HG02623 (cell line): Measurements from ENCODE around the gene TIMM17A.

Source experiments
- ATAC-seq: cut with Tn5 transposase; IDR thresholded peaks from one replicate; pipeline ENCODE4 v1.9.1; 2021; ENCODE audit warnings: moderate library complexity; ENCODE audit not compliant: unreplicated experiment

The TIMM17A gene

DNA sequence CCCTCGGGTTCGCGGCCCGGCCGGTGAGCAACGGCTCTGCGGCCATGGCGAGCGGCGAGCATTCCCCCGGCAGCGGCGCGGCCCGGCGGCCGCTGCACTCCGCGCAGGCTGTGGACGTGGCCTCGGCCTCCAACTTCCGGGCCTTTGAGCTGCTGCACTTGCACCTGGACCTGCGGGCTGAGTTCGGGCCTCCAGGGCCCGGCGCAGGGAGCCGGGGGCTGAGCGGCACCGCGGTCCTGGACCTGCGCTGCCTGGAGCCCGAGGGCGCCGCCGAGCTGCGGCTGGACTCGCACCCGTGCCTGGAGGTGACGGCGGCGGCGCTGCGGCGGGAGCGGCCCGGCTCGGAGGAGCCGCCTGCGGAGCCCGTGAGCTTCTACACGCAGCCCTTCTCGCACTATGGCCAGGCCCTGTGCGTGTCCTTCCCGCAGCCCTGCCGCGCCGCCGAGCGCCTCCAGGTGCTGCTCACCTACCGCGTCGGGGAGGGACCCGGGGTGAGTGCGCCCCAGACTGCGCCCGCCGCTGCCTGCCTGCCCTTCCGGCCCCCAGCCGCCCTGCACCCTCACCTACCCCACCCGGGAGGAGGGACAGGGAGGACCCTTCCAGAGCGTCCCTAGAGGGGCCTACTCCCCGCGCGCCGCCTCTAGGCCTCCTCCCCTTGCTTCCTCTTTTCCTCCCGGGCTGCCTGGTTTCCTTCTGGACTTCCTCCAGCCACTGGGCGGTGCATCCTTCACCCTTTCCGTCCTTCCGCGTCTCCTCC, 27.5 kb downstream of the TIMM17A start, which contains the start of gene RNPEP:
RNPEP (plus strand) TSS at position 26 of the 757 bp plus-strand sequence; CDS start at position 45, 19 bp downstream.
- peak; percentile 49 for ATAC-seq

DNA sequence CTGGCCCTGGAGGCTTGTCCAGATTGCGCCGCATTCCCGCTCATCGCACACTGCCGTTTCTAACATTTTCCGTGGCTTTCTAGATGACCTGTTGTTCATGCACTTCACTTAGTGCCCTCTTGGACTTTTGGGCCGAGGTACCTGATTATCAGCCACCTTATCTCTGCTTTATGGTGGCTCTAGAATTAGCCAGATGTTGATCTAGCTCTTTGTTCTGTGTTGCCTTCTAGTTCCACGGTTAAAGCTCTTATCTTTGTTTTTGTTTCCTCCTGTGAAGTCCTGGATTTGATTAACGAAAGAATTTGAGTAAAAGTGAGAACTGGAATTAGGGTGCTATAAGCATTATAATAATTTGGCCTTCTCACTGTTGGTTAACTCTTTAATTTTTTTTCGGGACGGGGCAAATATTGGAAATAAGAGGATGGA, 28.1 kb downstream of the TIMM17A start:
- ATAC-seq: no peak

GRCh38 chr1:201984446-201984845, 29.1 kb downstream of the TIMM17A start:
- no peak for ATAC-seq

DNA sequence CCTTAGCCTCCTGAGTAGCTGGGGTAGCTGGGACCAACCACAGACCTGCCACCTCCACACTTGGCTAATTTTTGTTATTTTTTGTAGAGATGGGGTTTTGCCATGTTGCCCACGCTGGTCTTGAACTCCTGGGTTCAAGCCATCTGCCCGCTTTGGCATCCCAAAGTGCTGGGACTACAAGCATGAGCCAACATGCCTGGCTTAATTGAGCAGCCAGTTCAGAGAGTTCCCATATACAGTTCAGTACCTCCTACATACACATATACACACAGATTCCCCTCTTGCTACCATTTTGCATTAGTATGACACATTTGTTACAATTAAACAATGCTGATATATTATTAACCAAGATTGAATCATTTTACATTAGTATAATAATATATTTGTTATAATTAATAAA, 30.1 kb downstream of the TIMM17A start:
- no peak for ATAC-seq

GRCh38 chr1:201988601-201989000, 33.3 kb downstream of the TIMM17A start:
- no peak for ATAC-seq

DNA sequence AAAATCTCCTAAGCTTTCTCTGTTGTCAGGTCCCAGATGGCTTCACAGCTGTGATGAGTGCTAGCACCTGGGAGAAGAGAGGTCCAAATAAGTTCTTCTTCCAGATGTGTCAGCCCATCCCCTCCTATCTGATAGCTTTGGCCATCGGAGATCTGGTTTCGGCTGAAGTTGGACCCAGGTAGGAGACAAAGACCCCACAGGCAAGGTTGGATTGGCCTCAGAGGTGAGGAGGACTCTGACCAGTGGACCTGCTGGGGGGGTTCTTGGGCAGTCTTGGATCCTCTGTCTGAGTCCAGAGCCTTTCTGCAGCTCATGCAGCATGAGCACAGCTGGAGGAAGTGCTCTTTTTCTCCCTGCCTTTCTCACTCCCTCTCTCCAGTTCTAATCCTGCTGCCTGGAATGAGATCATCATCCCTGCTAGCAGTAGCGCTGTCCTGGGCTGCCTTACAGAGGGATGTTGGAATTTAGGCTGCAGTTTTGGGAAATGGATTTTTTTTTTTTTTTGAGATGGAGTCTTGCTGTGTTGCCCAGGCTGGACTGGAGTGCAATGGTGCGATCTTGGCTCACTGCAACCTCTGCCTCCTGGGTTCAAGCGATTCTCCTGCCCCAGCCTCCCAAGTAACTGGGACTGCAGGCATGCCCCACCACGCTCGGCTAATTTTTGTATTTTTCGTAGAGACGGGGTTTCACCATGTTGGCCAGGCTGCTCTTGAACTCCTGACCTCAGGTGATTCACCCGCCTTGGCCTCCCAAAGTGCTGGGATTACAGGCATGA, 34.2 kb downstream of the TIMM17A start:
- no peak for ATAC-seq

DNA sequence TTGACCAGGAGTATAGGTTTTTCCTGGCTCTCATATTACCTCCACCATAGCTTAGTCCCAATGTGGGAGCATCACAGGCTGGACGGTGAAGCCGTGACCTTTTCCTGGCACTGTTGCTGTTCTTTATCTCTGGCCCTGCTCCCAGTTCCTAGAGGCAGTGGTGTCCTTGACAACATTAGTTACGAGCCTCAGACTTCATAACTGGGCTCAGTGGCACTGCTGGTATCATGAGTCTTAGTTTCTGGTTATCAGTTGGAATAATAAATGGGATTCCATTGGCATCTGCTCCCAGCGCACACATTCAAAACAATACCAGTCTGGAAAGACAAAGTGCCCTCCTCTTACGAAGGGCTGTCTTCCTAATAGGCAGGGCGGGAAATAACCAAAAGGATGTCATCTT, 35.1 kb downstream of the TIMM17A start:
- ATAC-seq: no peak

DNA sequence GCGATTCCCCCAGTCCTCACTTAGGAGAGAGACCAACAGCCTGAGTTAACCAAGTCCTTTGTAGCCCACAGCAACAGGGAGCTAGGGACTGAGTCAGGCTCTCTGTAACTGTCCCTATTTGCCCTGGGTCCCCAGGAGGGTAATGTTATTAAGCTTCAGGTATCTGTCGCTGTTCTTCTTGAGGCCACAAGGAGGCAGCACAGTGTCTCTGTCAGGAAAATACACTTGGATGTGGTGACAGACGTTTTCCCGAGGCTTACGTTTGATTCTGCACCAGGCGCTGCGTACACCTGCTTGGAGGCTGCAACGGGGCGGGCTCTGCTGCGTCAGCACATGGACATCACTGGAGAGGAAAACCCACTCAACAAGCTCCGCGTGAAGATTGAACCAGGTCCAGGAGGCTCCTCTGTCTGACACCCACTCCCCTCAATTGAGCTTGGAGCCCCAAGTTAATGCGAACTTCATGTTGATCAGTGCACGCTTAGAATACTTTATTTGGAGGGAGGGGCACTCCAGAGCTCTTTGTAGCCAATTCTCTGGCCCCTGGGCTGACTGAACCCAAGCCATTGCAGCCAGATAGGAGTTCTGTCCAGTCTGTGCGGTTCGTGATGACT, 44.4 kb downstream of the TIMM17A start:
- ATAC-seq: no peak

- no peak for ATAC-seq
Observed at GRCh38 chr1:202002507-202002906, 47.2 kb downstream of the TIMM17A start.

DNA sequence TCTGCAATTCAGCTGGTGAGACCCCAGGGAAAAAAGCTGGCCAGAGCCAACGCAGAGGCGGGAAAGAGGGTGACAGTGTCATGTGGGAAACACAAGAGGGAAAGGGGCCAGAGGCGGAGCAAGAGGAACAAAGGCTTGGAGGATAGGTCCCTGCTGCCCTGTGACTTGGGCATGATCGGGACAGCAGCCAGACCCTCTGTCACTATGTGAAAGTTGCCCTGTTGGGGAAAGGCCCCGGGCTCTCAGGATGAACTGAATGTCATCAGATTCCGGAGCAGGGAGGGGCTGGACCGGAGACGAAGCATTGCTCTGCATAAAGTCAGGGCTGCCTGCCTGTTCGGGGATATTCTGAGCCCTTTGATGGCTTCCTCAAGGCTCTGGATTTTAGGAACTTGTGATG, 49.4 kb downstream of the TIMM17A start:
- ATAC-seq: no peak

- ATAC-seq: no peak
Observed at GRCh38 chr1:202005958-202006357, 50.7 kb downstream of the TIMM17A start.

- ATAC-seq: no peak
Observed at GRCh38 chr1:202007304-202007703, 52.0 kb downstream of the TIMM17A start.

DNA sequence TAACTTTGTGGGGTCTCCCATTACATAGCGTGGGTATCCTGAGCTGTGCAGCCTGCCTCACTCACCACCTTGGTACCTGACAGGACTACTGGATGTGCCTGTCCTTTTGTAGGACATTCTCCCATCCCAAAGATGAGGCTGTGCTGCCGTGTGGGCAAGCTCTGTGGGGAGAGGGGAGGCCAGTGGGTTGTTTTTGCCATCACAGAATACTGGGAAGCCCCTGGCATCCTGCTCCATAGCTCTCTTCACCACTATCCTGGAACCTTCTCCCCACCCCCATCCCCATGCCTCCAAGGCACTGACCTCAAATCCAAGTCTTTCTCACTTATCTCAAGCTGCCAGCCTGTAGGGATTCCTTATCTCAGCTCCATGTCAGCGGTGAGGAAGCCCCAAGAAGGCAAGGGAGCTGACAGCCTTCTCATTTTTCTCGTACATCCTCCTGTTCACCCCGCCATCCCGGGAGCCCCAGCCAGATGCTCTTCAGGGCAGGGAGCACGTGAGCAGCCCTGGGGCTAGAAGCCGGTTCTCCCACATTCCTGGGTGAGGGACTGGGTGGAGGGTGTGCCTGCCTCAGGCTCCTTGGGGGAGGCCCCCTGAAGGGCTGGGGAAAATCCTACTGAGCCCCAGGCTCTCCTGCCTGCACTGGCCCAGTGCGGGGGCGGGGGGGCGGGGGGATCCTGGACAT, 52.6 kb downstream of the TIMM17A start:
- ATAC-seq: no peak

- ATAC-seq: peak; percentile 9
Observed at GRCh38 chr1:202009326-202010179, 54.2 kb downstream of the TIMM17A start.

DNA sequence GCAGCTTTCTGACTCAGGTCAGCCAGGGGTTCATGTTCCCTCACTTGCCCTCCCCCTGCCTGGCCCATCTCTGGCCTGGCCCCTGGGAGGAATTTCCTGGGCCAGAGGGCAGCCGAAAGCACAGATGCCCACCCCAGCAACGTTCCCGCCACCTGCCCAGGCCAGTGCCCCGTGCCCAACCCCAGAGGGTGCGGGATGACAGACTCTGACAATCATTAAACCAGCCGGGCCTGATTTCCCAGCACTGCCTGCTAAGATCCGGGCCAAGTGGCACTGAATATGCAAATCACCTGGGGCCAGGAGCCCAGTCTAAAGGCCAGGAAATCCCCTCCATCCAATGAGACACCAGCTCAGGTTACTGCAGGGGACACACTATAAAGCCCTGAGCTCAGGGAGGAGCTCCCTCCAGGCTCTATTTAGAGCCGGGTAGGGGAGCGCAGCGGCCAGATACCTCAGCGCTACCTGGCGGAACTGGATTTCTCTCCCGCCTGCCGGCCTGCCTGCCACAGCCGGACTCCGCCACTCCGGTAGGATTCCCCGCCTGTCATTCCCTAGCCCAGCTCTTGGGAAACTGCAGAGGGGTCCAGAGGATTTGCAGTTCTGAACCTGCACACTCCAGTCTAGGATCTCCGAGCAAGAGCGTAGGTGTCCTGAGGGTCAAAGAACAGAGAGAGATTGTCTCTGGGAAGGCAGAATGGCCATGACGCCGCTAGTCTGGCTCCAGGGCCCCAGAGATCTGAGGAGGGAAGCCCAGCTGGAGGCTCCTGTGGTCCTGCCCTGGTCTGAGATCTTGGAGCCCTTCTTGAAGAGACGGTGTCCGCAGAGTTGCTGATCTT, 55.1 kb downstream of the TIMM17A start, which contains the start of gene ELF3:
ELF3 (plus strand) TSS at position 408 of the 836 bp plus-strand sequence. CDS start 550 bp downstream, outside the sequence.
- ATAC-seq: peak; percentile 76

GRCh38 chr1:202011994-202012393, 56.7 kb downstream of the TIMM17A start:
- ATAC-seq: no peak

GRCh38 chr1:202012544-202013478, 57.5 kb downstream of the TIMM17A start:
- no peak for ATAC-seq

GRCh38 chr1:202013603-202014002, 58.3 kb downstream of the TIMM17A start:
- ATAC-seq: no peak
